Lung (tissue), 12 donors: Measurements from ENCODE around the gene KCNG2. TPM values are rescaled to one million over a fixed set of nuclear protein-coding genes. Genes with fewer than 3 reads are reported as not detected.

Experiments used
- ATAC-seq: fragments of 200-7000 bp; cut with Tn5 transposase; one replicate; pipeline ENCODE4 v1.9.1; 2020; ENCODE audit warnings: moderate number of reproducible peaks; ENCODE audit not compliant: insufficient read depth, low FRiP score
- DNase-seq, 3 donors: peaks; one replicate each; pipeline ENCODE4 v3.0.0-alpha.2; 2013 to 2017
- H3K27ac ChIP-seq, 2 donors: one replicate each; pipeline ENCODE4 v1.5.1; 2013; ENCODE audit warnings: mild to moderate bottlenecking in 2 of 2, moderate library complexity in 2 of 2, control low read depth in 1 of 2, inconsistent platforms in 1 of 2, low read depth in 1 of 2, low read length in 1 of 2
- H3K27me3 ChIP-seq, 3 donors: one replicate each; pipeline ENCODE4 v1.5.1; 2013; ENCODE audit warnings: low read length in 2 of 3; ENCODE audit not compliant: control insufficient read depth in 3 of 3, insufficient read depth in 3 of 3
- H3K36me3 ChIP-seq, 4 donors: one replicate each; pipeline ENCODE4 v1.5.1; 2013; ENCODE audit warnings: low read length in 4 of 4, mild to moderate bottlenecking in 1 of 4, moderate library complexity in 1 of 4; ENCODE audit not compliant: control insufficient read depth in 4 of 4, insufficient read depth in 4 of 4
- H3K4me1 ChIP-seq, 5 donors: one replicate each; pipeline ENCODE4 v1.5.1; 2013; ENCODE audit warnings: low read length in 5 of 5, mild to moderate bottlenecking in 2 of 5, moderate library complexity in 1 of 5; ENCODE audit not compliant: control insufficient read depth in 5 of 5, insufficient read depth in 5 of 5
- H3K4me3 ChIP-seq: one replicate; pipeline ENCODE4 v1.5.1; 2013; ENCODE audit warnings: mild to moderate bottlenecking, control low read depth, moderate library complexity
- H3K9ac ChIP-seq, 2 donors: one replicate each; pipeline ENCODE4 v1.5.1; 2013; ENCODE audit warnings: low read length in 2 of 2, control low read depth in 1 of 2; ENCODE audit not compliant: insufficient read depth in 1 of 2
- H3K9me3 ChIP-seq, 4 donors: one replicate each; pipeline ENCODE4 v1.5.1; 2013; ENCODE audit warnings: low read length in 3 of 4, mild to moderate bottlenecking in 1 of 4, moderate library complexity in 1 of 4; ENCODE audit not compliant: control insufficient read depth in 4 of 4, insufficient read depth in 3 of 4
- CTCF ChIP-seq: IDR thresholded peaks from 2 replicates; pipeline ENCODE4 v1.5.1; 2012; ENCODE audit warnings: mild to moderate bottlenecking; ENCODE audit errors: control extremely low read depth, extremely low read depth
- WGBS, 2 donors: extraction: QIAGEN DNeasy Blood & Tissue Kit; methylation state at CpG; one replicate each; pipeline ENCODE4 v1.1.7; 2013; 5-methylcytosine and 5-hydroxymethylcytosine counted together
- polyA plus RNA-seq, 2 donors: library from polyadenylated mRNA; stranded (reverse); fragments of 200-250 nt; gene quantifications; one replicate each; pipeline ENCODE4 v1.2.1, GENCODE V29; 2013
- total RNA-seq, 2 donors: library from RNA; depleted of rRNA in 1 of 2; stranded (reverse); fragments of >200 nt in 1 of 2; gene quantifications; one replicate each; pipeline ENCODE4 v1.2.1, GENCODE V29; 2014 to 2021
- donor health status: control.
- donor health status: control.
- donor health status: Bipolar disorder and iron deficiency.
- donor health status: healthy.
- donor health status: DM: yes; HTN: yes; CAD: no.

Gene KCNG2
- total and polyA plus RNA-seq, 4 donors, result 0.16 to 1.8 (median 1.2) TPM

- 84 to 93% methylated on average over 8 of the region's 8 CpGs for WGBS, 2 donors
- H3K36me3 ChIP-seq, result no peaks in the 10 kb centered on the region
- H3K27ac ChIP-seq, result no peak overlapping the region
- H3K4me1 ChIP-seq, result no peaks in the 10 kb centered on the region
- H3K27me3 ChIP-seq, result peaks cover 0 to 33% (median 8%) of the 10 kb centered on the region in 3 donors
- no peak for TF ChIP-seq CTCF
- H3K4me3 ChIP-seq, result no peak overlapping the region
- H3K9ac ChIP-seq, result no peak overlapping the region
- DNase-seq (no peak), ATAC-seq (no peak)
- peaks cover 0 to 5% (median 0%) of the 10 kb centered on the region in 4 donors for H3K9me3 ChIP-seq
These were observed 17.2 kb upstream of the KCNG2 start for GRCh38 chr18:79780547-79780946.

GRCh38 chr18:79781331-79781941 is 16.3 kb upstream of the KCNG2 start:
- WGBS, 2 donors, result 84 to 89% methylated on average over 17 of the region's 17 CpGs
- ATAC-seq (no peak), DNase-seq (no peak)
- no peak overlapping the region for H3K4me3 ChIP-seq
- no peak overlapping the region for H3K9ac ChIP-seq
- no peaks in the 10 kb centered on the region for H3K4me1 ChIP-seq
- no peak for TF ChIP-seq CTCF
- H3K9me3 ChIP-seq, result peaks cover 0 to 5% (median 0%) of the 10 kb centered on the region in 4 donors
- H3K27me3 ChIP-seq, result peaks cover 3 to 41% (median 10%) of the 10 kb centered on the region in 3 donors
- H3K27ac ChIP-seq, result no peak overlapping the region
- H3K36me3 ChIP-seq, result no peaks in the 10 kb centered on the region

GRCh38 chr18:79782566-79783308 is 15.0 kb upstream of the KCNG2 start:
- no peaks in the 10 kb centered on the region for H3K4me1 ChIP-seq
- H3K36me3 ChIP-seq, result no peaks in the 10 kb centered on the region
- WGBS, 2 donors, result 87 to 89% methylated on average over 41 to 43 of the region's 43 CpGs
- ATAC-seq (no peak), DNase-seq (no peak)
- H3K27ac ChIP-seq, result no peak overlapping the region
- peaks cover 3 to 46% (median 23%) of the 10 kb centered on the region in 3 donors for H3K27me3 ChIP-seq
- TF ChIP-seq CTCF, result no peak
- H3K4me3 ChIP-seq, result no peak overlapping the region
- H3K9ac ChIP-seq, result no peak overlapping the region
- peaks cover 0 to 2% (median 0%) of the 10 kb centered on the region in 4 donors for H3K9me3 ChIP-seq
